ENCODE data around the gene LPIN2. TPM values are rescaled to one million over a fixed set of nuclear protein-coding genes. Genes with fewer than 3 reads are reported as not detected.

LPIN2 gene
- total and polyA plus RNA-seq, 2 of the 4 experiments (the other 2 are of a cell fraction), result 16.2 to 21.9 TPM

DNA sequence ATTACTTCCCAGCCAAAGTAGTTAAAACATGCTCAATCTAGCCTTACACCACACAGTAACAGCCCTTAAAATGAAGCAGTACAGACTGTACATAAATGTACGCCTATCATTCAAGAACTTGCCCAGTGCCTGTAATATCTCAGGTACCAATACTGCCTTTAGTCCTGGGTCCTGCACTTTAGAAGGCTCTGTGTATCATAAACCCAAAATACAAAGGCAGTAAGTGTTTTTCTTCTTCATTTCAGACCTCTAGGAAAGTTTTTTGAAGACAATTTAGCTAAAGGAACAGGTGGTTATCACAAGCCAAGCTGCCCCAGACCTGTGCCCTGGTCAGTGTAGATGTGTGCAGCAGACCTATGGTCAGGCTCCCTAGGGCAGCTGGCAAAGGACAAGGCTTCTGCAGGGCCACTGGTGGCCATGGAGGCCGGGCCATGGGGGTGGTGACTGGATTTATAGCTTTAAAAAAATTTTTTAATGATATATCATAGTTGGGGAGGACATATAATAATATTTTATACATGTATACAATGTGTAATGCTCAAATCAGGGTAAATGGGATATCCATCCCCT is 18.8 kb downstream of the LPIN2 start:
- Histone ChIP-seq H2AK9ac (replicated peaks; ENCODE audit: low read depth, low read length, poor library complexity) (no peak overlapping the region), H3K4ac (ENCODE audit: low read depth, low read length) (no peak overlapping the region), H3K9me3 (ENCODE audit: control insufficient read depth, insufficient read depth, low read length) (peaks cover 3% of the 10 kb centered on the region; the same call in 1 of the 2 replicates), H4K91ac (ENCODE audit: insufficient read depth, low read depth, low read length) (no peak overlapping the region), H3K9me1 (ENCODE audit: insufficient read depth, low read length) (peaks cover 10% of the 10 kb centered on the region), H3K4me2 (ENCODE audit: low read depth, low read length) (no peak overlapping the region), H3K23ac (ENCODE audit: low read depth, low read length) (no peak overlapping the region), H2AK5ac (ENCODE audit: low read depth, low read length) (no peak overlapping the region), H4K8ac (ENCODE audit: low read depth in 2 of 2, low read length in 2 of 2) (no peak overlapping the region; a peak in 1 of 4 replicates), H4K5ac (ENCODE audit: low read depth, low read length) (no peak overlapping the region), H3K14ac (replicated peaks; ENCODE audit: low read depth, low read length) (no peak overlapping the region), H3K79me1 (ENCODE audit: low read depth in 1 of 2, low read length in 2 of 2) (peaks cover 22 to 64% of the 10 kb centered on the region in 2 experiments), H2BK5ac (ENCODE audit: low read depth, low read length, poor library complexity, severe bottlenecking) (no peak overlapping the region), H3K4me1 (ENCODE audit: control insufficient read depth, insufficient read depth, low read length) (peaks cover 9% of the 10 kb centered on the region), H2BK120ac (ENCODE audit: low read depth, low read length) (no peak overlapping the region), H3K27me3 (ENCODE audit: control insufficient read depth, insufficient read depth, low read length) (no peaks in the 10 kb centered on the region), H3K27ac (ENCODE audit: insufficient read depth, low read length) (no peak overlapping the region), H4K20me1 (ENCODE audit: insufficient read depth, low read length) (peaks cover 24% of the 10 kb centered on the region), H3K56ac (ENCODE audit: extremely low read depth, insufficient read depth, low read length) (no peak overlapping the region), H2BK20ac (ENCODE audit: low read depth, low read length) (no peak overlapping the region), H3K36me3 (ENCODE audit: control insufficient read depth, insufficient read depth, low read length) (no peaks in the 10 kb centered on the region; the same call in 1 of the 2 replicates), H3K4me3 (ENCODE audit: insufficient read depth, low read depth, low read length) (no peak overlapping the region), H2BK15ac (ENCODE audit: low read depth, low read length) (no peak overlapping the region), H2AFZ (replicated peaks; ENCODE audit: low read length, poor library complexity) (no peak overlapping the region), H3K18ac (ENCODE audit: low read depth, low read length) (no peak overlapping the region), H3K9ac (ENCODE audit: low read depth, low read length) (no peak overlapping the region)
- dilution Hi-C loops (cut with HindIII; ENCODE audit: low sequenced_read_pairs, unreplicated experiment), result no loop called here
- intact Hi-C loops (cut with micrococcal nuclease), result no loop called here
- ChIA-PET POLR2A (ENCODE audit: unreplicated experiment) (no interaction called here), CTCF (interaction anchor here (1.4 to 1.6 kb wide), 2 partner anchors 8 to 11 kb away, joined by 4 to 5 read pairs; no protein-coding TSS in a partner anchor)
- BruUV-seq (replicated peaks), result no TSS peak
- DNase-seq (no peak), ATAC-seq (ENCODE audit: low read depth) (no peak)
- WGBS, 2 experiments (ENCODE audit: extremely low coverage in 2 of 2, insufficient read length in 1 of 2), result no CpG with 5 or more reads among the region's 2 CpGs
- in situ Hi-C loops (cut with MboI; ENCODE audit: low sequenced_read_pairs), result loop anchor here (25.0 kb wide), 1 partner anchor 618 kb away; no protein-coding TSS in a partner anchor
- no peak for TF ChIP-seq FOS (IDR thresholded peaks at IDR 0.05; ENCODE audit: low read depth, low read length)
- no peak for TF ChIP-seq BHLHE40 (IDR thresholded peaks at IDR 0.05; ENCODE audit: low read depth, low read length)
- no peak for TF ChIP-seq CHD1 (IDR thresholded peaks at IDR 0.05; ENCODE audit: low read depth, low read length)
- TF ChIP-seq MAZ (IDR thresholded peaks at IDR 0.05; ENCODE audit: borderline replicate concordance, low read depth, low read length), result no peak
- TF ChIP-seq, protein P1, sequence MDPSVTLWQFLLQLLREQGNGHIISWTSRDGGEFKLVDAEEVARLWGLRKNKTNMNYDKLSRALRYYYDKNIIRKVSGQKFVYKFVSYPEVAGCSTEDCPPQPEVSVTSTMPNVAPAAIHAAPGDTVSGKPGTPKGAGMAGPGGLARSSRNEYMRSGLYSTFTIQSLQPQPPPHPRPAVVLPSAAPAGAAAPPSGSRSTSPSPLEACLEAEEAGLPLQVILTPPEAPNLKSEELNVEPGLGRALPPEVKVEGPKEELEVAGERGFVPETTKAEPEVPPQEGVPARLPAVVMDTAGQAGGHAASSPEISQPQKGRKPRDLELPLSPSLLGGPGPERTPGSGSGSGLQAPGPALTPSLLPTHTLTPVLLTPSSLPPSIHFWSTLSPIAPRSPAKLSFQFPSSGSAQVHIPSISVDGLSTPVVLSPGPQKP (IDR thresholded peaks at IDR 0.05; ENCODE audit: borderline replicate concordance, low read depth, low read length), result no peak
- TF ChIP-seq RCOR1 (IDR thresholded peaks at IDR 0.05; ENCODE audit: insufficient replicate concordance, low read length), result no peak
- TF ChIP-seq RAD21 (IDR thresholded peaks at IDR 0.05; ENCODE audit: low read length), result no peak
- TF ChIP-seq, protein P2, sequence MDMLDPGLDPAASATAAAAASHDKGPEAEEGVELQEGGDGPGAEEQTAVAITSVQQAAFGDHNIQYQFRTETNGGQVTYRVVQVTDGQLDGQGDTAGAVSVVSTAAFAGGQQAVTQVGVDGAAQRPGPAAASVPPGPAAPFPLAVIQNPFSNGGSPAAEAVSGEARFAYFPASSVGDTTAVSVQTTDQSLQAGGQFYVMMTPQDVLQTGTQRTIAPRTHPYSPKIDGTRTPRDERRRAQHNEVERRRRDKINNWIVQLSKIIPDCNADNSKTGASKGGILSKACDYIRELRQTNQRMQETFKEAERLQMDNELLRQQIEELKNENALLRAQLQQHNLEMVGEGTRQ (IDR thresholded peaks at IDR 0.05; ENCODE audit: low read depth, low read length), result no peak
- no peak for TF ChIP-seq POLR2A (IDR thresholded peaks at IDR 0.05; ENCODE audit: low read depth, low read length)

Measured in IMR-90 (cell line).